HL-60 (cell line): Measurements from ENCODE around the gene BANF2.

Experiments
- DNase-seq, 2 experiments: peaks; one replicate each; pipeline ENCODE4 v3.0.0-alpha.2; 2010 to 2020; ENCODE audit warnings: low read depth in 1 of 2, low spot score in 1 of 2
- H3K27ac ChIP-seq: fragments of 250-450 bp; sonication (Bioruptor Pico); replicated peaks from 2 replicates; pipeline ENCODE4 v1.5.1; 2020; ENCODE audit warnings: mild to moderate bottlenecking, moderate library complexity
- H3K27me3 ChIP-seq: fragments of 250-450 bp; sonication (Bioruptor Pico); 2 replicates; pipeline ENCODE4 v1.5.1; 2021; ENCODE audit warnings: mild to moderate bottlenecking, moderate library complexity; ENCODE audit not compliant: insufficient read depth, poor library complexity, severe bottlenecking
- H3K4me3 ChIP-seq: replicated peaks from 2 replicates; pipeline ENCODE4 v1.5.1; 2011; ENCODE audit warnings: mild to moderate bottlenecking, control low read depth, low read length; ENCODE audit not compliant: insufficient read depth
- GABPA ChIP-seq: IDR thresholded peaks from 2 replicates; pipeline ENCODE4 v1.6.1; 2012; ENCODE audit warnings: low read depth
- POLR2AphosphoS5 ChIP-seq: IDR thresholded peaks from 2 replicates; pipeline ENCODE4 v1.6.1; 2012; ENCODE audit warnings: low read depth
- SPI1 ChIP-seq: IDR thresholded peaks from 2 replicates; pipeline ENCODE4 v1.6.1; 2012; ENCODE audit warnings: low read depth, mild to moderate bottlenecking, borderline replicate concordance
- TF ChIP-seq, protein P1 (sequence below): IDR thresholded peaks from one replicate; pipeline ENCODE4 v1.5.1; 2011; ENCODE audit warnings: low read length, control low read depth, inconsistent platforms; ENCODE audit not compliant: insufficient read depth
- TF ChIP-seq, protein P2 (sequence below): IDR thresholded peaks from 2 replicates; pipeline ENCODE4 v1.6.1; 2012; ENCODE audit warnings: low read depth; ENCODE audit not compliant: insufficient replicate concordance

BANF2 gene

GRCh38 chr20:17664025-17664633 lies 35.6 kb upstream of the BANF2 start:
- no peak overlapping the region for H3K4me3 ChIP-seq
- no peak for DNase-seq
- H3K27me3 ChIP-seq: no peaks in the 10 kb centered on the region
- no peak for TF ChIP-seq POLR2AphosphoS5
- TF ChIP-seq, protein P1, sequence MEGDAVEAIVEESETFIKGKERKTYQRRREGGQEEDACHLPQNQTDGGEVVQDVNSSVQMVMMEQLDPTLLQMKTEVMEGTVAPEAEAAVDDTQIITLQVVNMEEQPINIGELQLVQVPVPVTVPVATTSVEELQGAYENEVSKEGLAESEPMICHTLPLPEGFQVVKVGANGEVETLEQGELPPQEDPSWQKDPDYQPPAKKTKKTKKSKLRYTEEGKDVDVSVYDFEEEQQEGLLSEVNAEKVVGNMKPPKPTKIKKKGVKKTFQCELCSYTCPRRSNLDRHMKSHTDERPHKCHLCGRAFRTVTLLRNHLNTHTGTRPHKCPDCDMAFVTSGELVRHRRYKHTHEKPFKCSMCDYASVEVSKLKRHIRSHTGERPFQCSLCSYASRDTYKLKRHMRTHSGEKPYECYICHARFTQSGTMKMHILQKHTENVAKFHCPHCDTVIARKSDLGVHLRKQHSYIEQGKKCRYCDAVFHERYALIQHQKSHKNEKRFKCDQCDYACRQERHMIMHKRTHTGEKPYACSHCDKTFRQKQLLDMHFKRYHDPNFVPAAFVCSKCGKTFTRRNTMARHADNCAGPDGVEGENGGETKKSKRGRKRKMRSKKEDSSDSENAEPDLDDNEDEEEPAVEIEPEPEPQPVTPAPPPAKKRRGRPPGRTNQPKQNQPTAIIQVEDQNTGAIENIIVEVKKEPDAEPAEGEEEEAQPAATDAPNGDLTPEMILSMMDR: no peak
- no peak for TF ChIP-seq SPI1
- TF ChIP-seq GABPA: no peak
- TF ChIP-seq, protein P2, sequence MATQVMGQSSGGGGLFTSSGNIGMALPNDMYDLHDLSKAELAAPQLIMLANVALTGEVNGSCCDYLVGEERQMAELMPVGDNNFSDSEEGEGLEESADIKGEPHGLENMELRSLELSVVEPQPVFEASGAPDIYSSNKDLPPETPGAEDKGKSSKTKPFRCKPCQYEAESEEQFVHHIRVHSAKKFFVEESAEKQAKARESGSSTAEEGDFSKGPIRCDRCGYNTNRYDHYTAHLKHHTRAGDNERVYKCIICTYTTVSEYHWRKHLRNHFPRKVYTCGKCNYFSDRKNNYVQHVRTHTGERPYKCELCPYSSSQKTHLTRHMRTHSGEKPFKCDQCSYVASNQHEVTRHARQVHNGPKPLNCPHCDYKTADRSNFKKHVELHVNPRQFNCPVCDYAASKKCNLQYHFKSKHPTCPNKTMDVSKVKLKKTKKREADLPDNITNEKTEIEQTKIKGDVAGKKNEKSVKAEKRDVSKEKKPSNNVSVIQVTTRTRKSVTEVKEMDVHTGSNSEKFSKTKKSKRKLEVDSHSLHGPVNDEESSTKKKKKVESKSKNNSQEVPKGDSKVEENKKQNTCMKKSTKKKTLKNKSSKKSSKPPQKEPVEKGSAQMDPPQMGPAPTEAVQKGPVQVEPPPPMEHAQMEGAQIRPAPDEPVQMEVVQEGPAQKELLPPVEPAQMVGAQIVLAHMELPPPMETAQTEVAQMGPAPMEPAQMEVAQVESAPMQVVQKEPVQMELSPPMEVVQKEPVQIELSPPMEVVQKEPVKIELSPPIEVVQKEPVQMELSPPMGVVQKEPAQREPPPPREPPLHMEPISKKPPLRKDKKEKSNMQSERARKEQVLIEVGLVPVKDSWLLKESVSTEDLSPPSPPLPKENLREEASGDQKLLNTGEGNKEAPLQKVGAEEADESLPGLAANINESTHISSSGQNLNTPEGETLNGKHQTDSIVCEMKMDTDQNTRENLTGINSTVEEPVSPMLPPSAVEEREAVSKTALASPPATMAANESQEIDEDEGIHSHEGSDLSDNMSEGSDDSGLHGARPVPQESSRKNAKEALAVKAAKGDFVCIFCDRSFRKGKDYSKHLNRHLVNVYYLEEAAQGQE: no peak
- no peak overlapping the region for H3K27ac ChIP-seq

GRCh38 chr20:17665756-17666155 lies 34.0 kb upstream of the BANF2 start:
- Histone ChIP-seq H3K27ac (no peak overlapping the region), H3K27me3 (no peaks in the 10 kb centered on the region), H3K4me3 (no peak overlapping the region)
- DNase-seq: no peak
- TF ChIP-seq, protein P1: no peak
- no peak for TF ChIP-seq POLR2AphosphoS5
- no peak for TF ChIP-seq GABPA
- TF ChIP-seq, protein P2: no peak
- no peak for TF ChIP-seq SPI1

DNA sequence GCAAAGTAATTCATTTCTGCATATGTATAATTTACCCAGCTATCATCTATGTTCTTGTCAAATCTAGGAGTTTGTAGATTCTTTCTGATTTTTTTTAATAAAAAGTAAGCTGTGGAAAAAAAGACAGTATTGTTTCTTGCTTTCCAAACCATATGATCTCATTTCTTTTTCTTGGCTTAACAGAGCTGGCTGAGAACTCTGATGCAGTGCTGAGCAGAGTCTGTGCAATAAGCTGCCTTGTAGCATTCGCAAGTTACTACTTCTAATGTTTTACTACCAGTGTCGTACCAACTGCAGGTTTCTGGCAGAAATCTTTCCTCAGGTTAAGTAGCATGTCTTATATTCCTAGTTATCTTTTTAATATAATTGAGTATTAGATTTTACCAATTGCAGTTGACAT lies 33.3 kb upstream of the BANF2 start:
- no peak for DNase-seq
- TF ChIP-seq SPI1: no peak
- no peak for TF ChIP-seq GABPA
- TF ChIP-seq, protein P2: no peak
- TF ChIP-seq, protein P1: no peak
- TF ChIP-seq POLR2AphosphoS5: no peak
- Histone ChIP-seq H3K27me3 (no peaks in the 10 kb centered on the region), H3K27ac (no peak overlapping the region), H3K4me3 (no peak overlapping the region)
